ENCODE measurements around the gene RAD54L2.

DNA sequence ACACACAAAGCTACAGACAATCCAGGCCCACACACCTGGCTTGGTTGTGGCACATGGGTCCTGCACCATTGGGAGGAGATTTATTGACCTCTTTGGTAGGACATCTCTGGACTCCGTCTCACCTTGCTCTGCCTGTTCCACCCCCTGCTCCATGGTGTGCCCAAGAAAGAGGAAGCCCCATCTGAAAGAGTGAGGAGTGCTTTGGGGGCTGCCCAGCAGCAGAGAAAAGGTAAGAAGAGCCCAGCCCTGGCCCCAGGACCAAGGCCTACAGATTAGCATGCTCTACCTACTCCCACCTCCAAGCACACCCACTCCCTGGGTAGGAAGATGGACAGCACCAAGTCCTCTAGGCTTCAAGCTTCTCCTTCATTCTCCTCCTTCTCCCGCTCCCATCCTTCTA lies 35.5 kb upstream of the RAD54L2 start:
- TF ChIP-seq, protein P1, sequence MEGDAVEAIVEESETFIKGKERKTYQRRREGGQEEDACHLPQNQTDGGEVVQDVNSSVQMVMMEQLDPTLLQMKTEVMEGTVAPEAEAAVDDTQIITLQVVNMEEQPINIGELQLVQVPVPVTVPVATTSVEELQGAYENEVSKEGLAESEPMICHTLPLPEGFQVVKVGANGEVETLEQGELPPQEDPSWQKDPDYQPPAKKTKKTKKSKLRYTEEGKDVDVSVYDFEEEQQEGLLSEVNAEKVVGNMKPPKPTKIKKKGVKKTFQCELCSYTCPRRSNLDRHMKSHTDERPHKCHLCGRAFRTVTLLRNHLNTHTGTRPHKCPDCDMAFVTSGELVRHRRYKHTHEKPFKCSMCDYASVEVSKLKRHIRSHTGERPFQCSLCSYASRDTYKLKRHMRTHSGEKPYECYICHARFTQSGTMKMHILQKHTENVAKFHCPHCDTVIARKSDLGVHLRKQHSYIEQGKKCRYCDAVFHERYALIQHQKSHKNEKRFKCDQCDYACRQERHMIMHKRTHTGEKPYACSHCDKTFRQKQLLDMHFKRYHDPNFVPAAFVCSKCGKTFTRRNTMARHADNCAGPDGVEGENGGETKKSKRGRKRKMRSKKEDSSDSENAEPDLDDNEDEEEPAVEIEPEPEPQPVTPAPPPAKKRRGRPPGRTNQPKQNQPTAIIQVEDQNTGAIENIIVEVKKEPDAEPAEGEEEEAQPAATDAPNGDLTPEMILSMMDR (IDR thresholded peaks at IDR 0.05): no peak
- TF ChIP-seq POLR2AphosphoS5 (IDR thresholded peaks at IDR 0.05; ENCODE audit: low read depth, low read length) (no peak), SIN3A (IDR thresholded peaks at IDR 0.05; ENCODE audit: borderline replicate concordance, insufficient read depth, low read depth, low read length) (no peak)
- TF ChIP-seq, protein P2, sequence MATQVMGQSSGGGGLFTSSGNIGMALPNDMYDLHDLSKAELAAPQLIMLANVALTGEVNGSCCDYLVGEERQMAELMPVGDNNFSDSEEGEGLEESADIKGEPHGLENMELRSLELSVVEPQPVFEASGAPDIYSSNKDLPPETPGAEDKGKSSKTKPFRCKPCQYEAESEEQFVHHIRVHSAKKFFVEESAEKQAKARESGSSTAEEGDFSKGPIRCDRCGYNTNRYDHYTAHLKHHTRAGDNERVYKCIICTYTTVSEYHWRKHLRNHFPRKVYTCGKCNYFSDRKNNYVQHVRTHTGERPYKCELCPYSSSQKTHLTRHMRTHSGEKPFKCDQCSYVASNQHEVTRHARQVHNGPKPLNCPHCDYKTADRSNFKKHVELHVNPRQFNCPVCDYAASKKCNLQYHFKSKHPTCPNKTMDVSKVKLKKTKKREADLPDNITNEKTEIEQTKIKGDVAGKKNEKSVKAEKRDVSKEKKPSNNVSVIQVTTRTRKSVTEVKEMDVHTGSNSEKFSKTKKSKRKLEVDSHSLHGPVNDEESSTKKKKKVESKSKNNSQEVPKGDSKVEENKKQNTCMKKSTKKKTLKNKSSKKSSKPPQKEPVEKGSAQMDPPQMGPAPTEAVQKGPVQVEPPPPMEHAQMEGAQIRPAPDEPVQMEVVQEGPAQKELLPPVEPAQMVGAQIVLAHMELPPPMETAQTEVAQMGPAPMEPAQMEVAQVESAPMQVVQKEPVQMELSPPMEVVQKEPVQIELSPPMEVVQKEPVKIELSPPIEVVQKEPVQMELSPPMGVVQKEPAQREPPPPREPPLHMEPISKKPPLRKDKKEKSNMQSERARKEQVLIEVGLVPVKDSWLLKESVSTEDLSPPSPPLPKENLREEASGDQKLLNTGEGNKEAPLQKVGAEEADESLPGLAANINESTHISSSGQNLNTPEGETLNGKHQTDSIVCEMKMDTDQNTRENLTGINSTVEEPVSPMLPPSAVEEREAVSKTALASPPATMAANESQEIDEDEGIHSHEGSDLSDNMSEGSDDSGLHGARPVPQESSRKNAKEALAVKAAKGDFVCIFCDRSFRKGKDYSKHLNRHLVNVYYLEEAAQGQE (IDR thresholded peaks at IDR 0.05; ENCODE audit: insufficient read depth in 1 of 2, low read depth in 2 of 2, low read length in 1 of 2): no peak

All from Panc1 (cell line).